OCI-LY7 (cell line): ENCODE data around the gene ECD. TPM values are rescaled to one million over a fixed set of nuclear protein-coding genes. Genes with fewer than 3 reads are reported as not detected.

Experiments used
- BruUV-seq: library from RNA; stranded (reverse); fragments of 400-500 nt; replicated peaks from 2 replicates; lab custom pipeline; 2021; lab: Mats Ljungman, UMichigan
- CTCF ChIA-PET: fragments of 300-600 bp; sonication (Branson Sonifier 250); formaldehyde crosslinking; loops from one replicate; lab custom pipeline; 2022; ENCODE audit warnings: antibody characterized with exemption; ENCODE audit not compliant: unreplicated experiment; lab: Charles Lee
- POLR2A ChIA-PET: fragments of 300-600 bp; sonication (Branson Sonifier 250); formaldehyde crosslinking; loops from one replicate; lab custom pipeline; 2022; ENCODE audit warnings: antibody characterized with exemption; lab: Charles Lee
- DNase-seq: peaks from one replicate; pipeline ENCODE4 v3.0.0-alpha.2; 2015; ENCODE audit warnings: low spot score
- H2AFZ ChIP-seq: fragments of 200-600 bp; sonication (generic), shearing (Covaris generic); 2 replicates; pipeline ENCODE4 v1.6.1; 2014; ENCODE audit warnings: mild to moderate bottlenecking, antibody characterized with exemption, low read length, moderate library complexity
- H3K27ac ChIP-seq: fragments of 200-600 bp; sonication (generic); 2 replicates; pipeline ENCODE4 v1.5.1; 2014; ENCODE audit warnings: mixed run types, low read depth, mild to moderate bottlenecking, moderate library complexity, low read length, inconsistent platforms; ENCODE audit not compliant: poor library complexity, severe bottlenecking
- H3K36me3 ChIP-seq: fragments of 200-600 bp; sonication (generic); 2 replicates; pipeline ENCODE4 v1.6.1; 2014; ENCODE audit warnings: mild to moderate bottlenecking, antibody characterized with exemption, low read length, moderate library complexity, mixed read lengths; ENCODE audit not compliant: insufficient read depth
- H3K4me1 ChIP-seq: fragments of 200-600 bp; sonication (generic); 2 replicates; pipeline ENCODE4 v1.5.1; 2014; ENCODE audit warnings: mild to moderate bottlenecking, low read length; ENCODE audit not compliant: insufficient read depth, poor library complexity, severe bottlenecking
- H3K4me2 ChIP-seq: fragments of 200-600 bp; sonication (generic); 2 replicates; pipeline ENCODE4 v1.6.1; 2014; ENCODE audit warnings: mild to moderate bottlenecking, low read length
- H3K4me3 ChIP-seq: fragments of 200-600 bp; sonication (generic); 2 replicates; pipeline ENCODE4 v1.5.1; 2014; ENCODE audit warnings: mild to moderate bottlenecking, low read depth, low read length; ENCODE audit not compliant: poor library complexity, severe bottlenecking
- H3K79me2 ChIP-seq: fragments of 200-600 bp; sonication (generic); 2 replicates; pipeline ENCODE4 v1.6.1; 2016; ENCODE audit warnings: low read depth, mild to moderate bottlenecking, low read length, moderate library complexity, mixed read lengths; ENCODE audit not compliant: insufficient read depth
- H3K9me2 ChIP-seq: fragments of 200-600 bp; sonication (generic); 2 replicates; pipeline ENCODE4 v1.6.1; 2016; ENCODE audit warnings: mild to moderate bottlenecking, low read length, mixed read lengths; ENCODE audit not compliant: insufficient read depth
- H3K9me3 ChIP-seq: fragments of 200-600 bp; sonication (generic); 2 replicates; pipeline ENCODE4 v1.6.1; 2014; ENCODE audit warnings: mild to moderate bottlenecking, mixed run types, low read length, mixed read lengths
- H4K20me1 ChIP-seq: fragments of 200-600 bp; sonication (generic); 2 replicates; pipeline ENCODE4 v1.6.1; 2014; ENCODE audit warnings: mild to moderate bottlenecking, antibody characterized with exemption, low read length, moderate library complexity, mixed read lengths; ENCODE audit not compliant: insufficient read depth
- EZH2phosphoT487 ChIP-seq: fragments of 200-600 bp; sonication (generic); IDR thresholded peaks from 2 replicates; pipeline ENCODE4 v1.6.1; 2018; ENCODE audit warnings: low read depth, borderline replicate concordance, mild to moderate bottlenecking, mixed run types, antibody characterized with exemption, low read length, moderate library complexity, mixed read lengths
- intact Hi-C: fragments of 100-400 bp; cut with micrococcal nuclease; formaldehyde crosslinking; loops from one replicate; pipeline ENCODE4 v1.10.0; 2022; ENCODE audit not compliant: unreplicated experiment
- total RNA-seq, 2 experiments: library from RNA; depleted of rRNA in 1 of 2; stranded (reverse); fragments of >200 nt in 1 of 2; shearing (Covaris generic) in 1 of 2; gene quantifications; 2 replicates each; pipeline ENCODE4 v1.2.3, GENCODE V29; 2014 to 2022
- TF ChIP-seq, protein P1 (sequence below): fragments of 200-600 bp; sonication (generic); conservative IDR thresholded peaks from 2 replicates; pipeline ENCODE4 v1.5.1; 2014; ENCODE audit warnings: mild to moderate bottlenecking, antibody characterized with exemption, low read length, moderate library complexity, mixed read lengths

ECD gene
- total RNA-seq, 2 experiments from 2014 or later = 24.6 to 26.0 TPM

DNA sequence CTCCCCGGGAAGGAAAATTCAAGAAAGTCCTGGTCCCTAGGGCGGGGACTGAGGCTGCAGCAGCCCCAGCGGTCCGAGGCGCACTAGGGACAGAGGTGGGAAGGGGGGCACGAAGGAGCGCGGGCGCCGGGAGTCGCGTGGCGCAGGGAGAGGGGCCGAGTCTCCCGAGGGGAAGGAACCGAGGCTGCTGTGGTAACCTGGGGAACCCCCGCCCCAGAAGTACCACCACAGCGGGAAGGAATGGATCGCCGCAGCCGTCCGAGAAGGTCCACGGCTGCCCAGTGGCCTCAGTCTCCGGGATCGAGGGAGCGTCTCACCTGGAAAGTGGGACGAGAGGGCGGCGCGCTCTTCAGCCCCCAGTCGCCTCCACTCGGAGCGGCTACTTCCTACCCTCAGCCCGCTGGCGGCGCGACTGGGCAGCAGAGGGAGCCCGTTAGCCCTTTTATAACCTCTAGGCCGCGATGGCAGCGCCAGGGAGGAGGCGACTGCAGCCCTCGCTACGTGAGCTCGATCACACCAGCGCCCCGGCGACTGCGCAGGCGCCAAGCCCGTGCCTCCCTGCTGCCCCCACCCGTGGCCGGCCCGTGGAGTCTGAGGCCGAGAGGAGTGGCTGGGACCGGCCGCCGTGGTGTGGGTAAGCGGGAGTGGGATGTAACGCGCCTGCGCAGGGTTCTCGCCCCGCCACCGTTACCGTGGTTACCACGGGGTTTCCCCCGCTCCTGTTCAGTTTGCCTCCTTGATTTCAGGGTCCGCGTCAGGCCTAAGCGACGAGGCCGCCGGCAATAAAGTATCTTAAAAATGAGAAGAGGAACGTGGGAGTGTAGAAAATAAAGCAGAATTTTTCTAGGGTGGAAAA is 71.1 kb downstream of the ECD start, which contains the start of gene P4HA1:
TSS of gene P4HA1 (minus strand) at position 418 of the 856 bp plus-strand sequence. CDS start 21,983 bp downstream, outside the sequence.
- H2AFZ ChIP-seq = peak within 1 kb of the TSS; percentile 92
- peak; percentile 96 for DNase-seq
- POLR2A ChIA-PET = interaction anchor here (0.6 to 3.3 kb wide), 18 partner anchors 12 to 736 kb away, joined by 3 to 23 read pairs (median 4); partner anchors contain the start of genes DNAJC9, FAM149B1 and NUDT13
- BruUV-seq = no TSS peak
- H3K4me3 ChIP-seq = peak within 1 kb of the TSS; percentile 87
- peak within 1 kb of the TSS; percentile 73 for H3K27ac ChIP-seq
- TF ChIP-seq EZH2phosphoT487 = no peak
- TF ChIP-seq, protein P1, sequence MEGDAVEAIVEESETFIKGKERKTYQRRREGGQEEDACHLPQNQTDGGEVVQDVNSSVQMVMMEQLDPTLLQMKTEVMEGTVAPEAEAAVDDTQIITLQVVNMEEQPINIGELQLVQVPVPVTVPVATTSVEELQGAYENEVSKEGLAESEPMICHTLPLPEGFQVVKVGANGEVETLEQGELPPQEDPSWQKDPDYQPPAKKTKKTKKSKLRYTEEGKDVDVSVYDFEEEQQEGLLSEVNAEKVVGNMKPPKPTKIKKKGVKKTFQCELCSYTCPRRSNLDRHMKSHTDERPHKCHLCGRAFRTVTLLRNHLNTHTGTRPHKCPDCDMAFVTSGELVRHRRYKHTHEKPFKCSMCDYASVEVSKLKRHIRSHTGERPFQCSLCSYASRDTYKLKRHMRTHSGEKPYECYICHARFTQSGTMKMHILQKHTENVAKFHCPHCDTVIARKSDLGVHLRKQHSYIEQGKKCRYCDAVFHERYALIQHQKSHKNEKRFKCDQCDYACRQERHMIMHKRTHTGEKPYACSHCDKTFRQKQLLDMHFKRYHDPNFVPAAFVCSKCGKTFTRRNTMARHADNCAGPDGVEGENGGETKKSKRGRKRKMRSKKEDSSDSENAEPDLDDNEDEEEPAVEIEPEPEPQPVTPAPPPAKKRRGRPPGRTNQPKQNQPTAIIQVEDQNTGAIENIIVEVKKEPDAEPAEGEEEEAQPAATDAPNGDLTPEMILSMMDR = peak; percentile 71
- peaks cover 22% of the 10 kb centered on the region for H3K4me1 ChIP-seq
- peaks cover 15% of the 10 kb centered on the region for H3K36me3 ChIP-seq
- H3K9me2 ChIP-seq = no peaks in the 10 kb centered on the region
- intact Hi-C loops = loop anchor here (2.0 to 5.0 kb wide), 3 partner anchors 62 to 530 kb away; partner anchors contain the start of gene DNAJC9
- H3K79me2 ChIP-seq = peaks cover 40% of the 10 kb centered on the region
- peak within 1 kb of the TSS; percentile 87 for H3K4me2 ChIP-seq
- H3K9me3 ChIP-seq = no peaks in the 10 kb centered on the region
- peaks cover 11% of the 10 kb centered on the region; the same call in 1 of the 2 replicates for H4K20me1 ChIP-seq
- CTCF ChIA-PET = interaction anchor here (0.8 to 1.0 kb wide), 2 partner anchors 34 to 63 kb away, joined by 3 to 9 read pairs; no protein-coding TSS in a partner anchor

GRCh38 chr10:73096041-73096448 is 71.8 kb downstream of the ECD start:
- peak; percentile 86 for DNase-seq
- ChIA-PET CTCF (interaction anchor here (1.2 kb wide), 1 partner anchor 27 kb away, joined by 3 read pairs; no protein-coding TSS in a partner anchor), POLR2A (interaction anchor here (0.6 to 3.3 kb wide), 14 partner anchors 12 to 1814 kb away, joined by 3 to 23 read pairs (median 4); partner anchors contain the start of genes DNAJC9, FAM149B1 and NUDT13)
- Histone ChIP-seq H3K36me3 (peaks cover 15% of the 10 kb centered on the region), H3K9me2 (no peaks in the 10 kb centered on the region), H3K4me1 (peaks cover 23% of the 10 kb centered on the region), H3K79me2 (peaks cover 46% of the 10 kb centered on the region), H3K4me3 (peak overlapping the region; percentile 87), H4K20me1 (peaks cover 11% of the 10 kb centered on the region; the same call in 1 of the 2 replicates), H3K27ac (peak overlapping the region; percentile 73), H2AFZ (peak overlapping the region; percentile 92), H3K4me2 (peak overlapping the region; percentile 87), H3K9me3 (no peaks in the 10 kb centered on the region)
- TF ChIP-seq, protein P1 = no peak
- intact Hi-C loops = loop anchor here (2.0 to 5.0 kb wide), 3 partner anchors 63 to 531 kb away; partner anchors contain the start of gene DNAJC9
- no TSS peak for BruUV-seq
